ENCODE measurements around the gene SBF1. TPM values are rescaled to one million over a fixed set of nuclear protein-coding genes. Genes with fewer than 3 reads are reported as not detected.
A peak's percentile ranks its signal among the peaks of the same experiment; 100 is the strongest.

SBF1 gene
- total RNA-seq, 5 donors from 2014 or later (not counting 1 experiment from before 2014, with no cell fraction given), result 193 to 318 (median 308) TPM

DNA sequence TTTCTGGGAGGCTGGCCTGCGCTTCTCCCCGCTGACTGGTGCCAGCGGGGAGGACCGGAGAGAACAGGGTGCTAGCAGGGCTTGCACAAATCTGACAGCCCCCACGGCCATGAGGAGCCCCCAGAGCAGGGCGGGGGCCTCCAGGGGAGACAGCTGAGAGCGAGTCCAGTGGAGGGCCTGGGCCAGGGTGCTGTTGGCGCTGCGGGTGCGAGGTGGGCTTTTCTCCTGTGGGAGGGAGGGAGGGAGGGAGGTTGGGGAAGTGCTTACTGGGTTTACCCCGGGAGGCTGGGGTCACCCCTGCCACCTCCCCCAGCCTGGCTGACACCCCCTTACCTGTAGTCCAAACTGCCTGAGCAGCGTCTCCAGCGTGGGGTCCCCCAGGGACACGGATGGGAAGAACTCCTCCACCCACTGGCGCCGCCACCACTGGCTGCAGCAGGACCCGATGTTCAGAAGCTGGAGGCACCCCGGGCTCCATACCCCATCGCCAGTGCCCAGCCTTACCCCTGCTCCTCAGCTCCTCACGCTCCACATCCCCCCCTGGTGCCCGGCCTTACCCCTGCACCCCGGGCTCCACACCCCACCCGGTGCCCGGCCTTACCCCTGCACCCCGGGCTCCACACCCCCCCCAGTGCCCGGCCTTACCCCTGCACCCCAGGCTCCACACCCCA, 28.8 kb upstream of the SBF1 start:
- H3K36me3 Mint-ChIP-seq, result no peaks in the 10 kb centered on the region
- ChIA-PET POLR2A (no interaction called here), CTCF (no interaction called here)
- no peak overlapping the region for H3K27ac Mint-ChIP-seq
- peaks cover 13 to 33% of the 10 kb centered on the region in 2 donors for H3K36me3 ChIP-seq (ENCODE audit: control insufficient read depth in 2 of 2, extremely low read depth in 1 of 2, insufficient read depth in 1 of 2, low read length in 1 of 2)
- no peaks in the 10 kb centered on the region for H3K9me3 ChIP-seq
- no peaks in the 10 kb centered on the region for H3K27me3 Mint-ChIP-seq
- H3K9me3 Mint-ChIP-seq, result no peaks in the 10 kb centered on the region
- WGBS (ENCODE audit: insufficient coverage), result 96% methylated on average over 19 of the region's 26 CpGs
- no peaks in the 10 kb centered on the region for H3K27me3 ChIP-seq (replicated peaks in 1 of 2; ENCODE audit: control insufficient read depth in 2 of 2, extremely low read depth in 1 of 2, insufficient read depth in 2 of 2, low read length in 1 of 2)
- H3K4me3 ChIP-seq (ENCODE audit: control insufficient read depth in 1 of 2, extremely low read depth in 1 of 2, low read length in 1 of 2), result no peak overlapping the region
- no peak overlapping the region for H3K4me3 Mint-ChIP-seq
- peaks cover 7 to 28% of the 10 kb centered on the region in 2 experiments for H3K4me1 ChIP-seq (ENCODE audit: control insufficient read depth in 1 of 2, extremely low read depth in 1 of 2, insufficient read depth in 2 of 2, low read length in 2 of 2)
- ATAC-seq (replicated peaks in 1 of 4), result no peak
- peaks cover 8 to 13% (median 12%) of the 10 kb centered on the region in 3 donors for H3K4me1 Mint-ChIP-seq
- no peak for DNase-seq
- no peak overlapping the region for H3K27ac ChIP-seq (ENCODE audit: low read length)

GRCh38 chr22:50502628-50503474, 28.0 kb upstream of the SBF1 start:
- Mint-ChIP-seq H3K4me3 (no peak overlapping the region), H3K4me1 (peaks cover 9 to 11% (median 9%) of the 10 kb centered on the region in 3 donors), H3K9me3 (no peaks in the 10 kb centered on the region), H3K36me3 (no peaks in the 10 kb centered on the region), H3K27ac (no peak overlapping the region), H3K27me3 (no peaks in the 10 kb centered on the region)
- Histone ChIP-seq H3K4me3 (ENCODE audit: control insufficient read depth in 1 of 2, extremely low read depth in 1 of 2, low read length in 1 of 2) (no peak overlapping the region), H3K4me1 (ENCODE audit: control insufficient read depth in 1 of 2, extremely low read depth in 1 of 2, insufficient read depth in 2 of 2, low read length in 2 of 2) (peaks cover 4 to 33% of the 10 kb centered on the region in 2 experiments), H3K27ac (ENCODE audit: low read length) (no peak overlapping the region), H3K36me3 (ENCODE audit: control insufficient read depth in 2 of 2, extremely low read depth in 1 of 2, insufficient read depth in 1 of 2, low read length in 1 of 2) (peaks cover 13 to 33% of the 10 kb centered on the region in 2 donors), H3K27me3 (replicated peaks in 1 of 2; ENCODE audit: control insufficient read depth in 2 of 2, extremely low read depth in 1 of 2, insufficient read depth in 2 of 2, low read length in 1 of 2) (no peaks in the 10 kb centered on the region), H3K9me3 (no peaks in the 10 kb centered on the region)
- DNase-seq (no peak), ATAC-seq (replicated peaks in 1 of 4) (no peak)
- POLR2A ChIA-PET, result no interaction called here
- WGBS (ENCODE audit: insufficient coverage), result 96% methylated on average over 19 of the region's 24 CpGs
- CTCF ChIA-PET, result interaction anchor here in 1 of 2 donors (1.1 kb wide), 1 partner anchor 250 kb away, joined by 3 read pairs; no protein-coding TSS in a partner anchor

- Mint-ChIP-seq H3K36me3 (no peaks in the 10 kb centered on the region), H3K4me3 (no peak overlapping the region), H3K9me3 (no peaks in the 10 kb centered on the region), H3K27ac (no peak overlapping the region), H3K27me3 (no peaks in the 10 kb centered on the region), H3K4me1 (peaks cover 5 to 7% (median 7%) of the 10 kb centered on the region in 3 donors)
- ATAC-seq (replicated peaks in 1 of 4) (no peak), DNase-seq (no peak)
- Histone ChIP-seq H3K27ac (ENCODE audit: low read length) (no peak overlapping the region), H3K4me3 (ENCODE audit: control insufficient read depth in 1 of 2, extremely low read depth in 1 of 2, low read length in 1 of 2) (no peak overlapping the region), H3K9me3 (no peaks in the 10 kb centered on the region), H3K4me1 (ENCODE audit: control insufficient read depth in 1 of 2, extremely low read depth in 1 of 2, insufficient read depth in 2 of 2, low read length in 2 of 2) (peaks cover 4 to 31% of the 10 kb centered on the region in 2 experiments), H3K27me3 (replicated peaks in 1 of 2; ENCODE audit: control insufficient read depth in 2 of 2, extremely low read depth in 1 of 2, insufficient read depth in 2 of 2, low read length in 1 of 2) (no peaks in the 10 kb centered on the region), H3K36me3 (ENCODE audit: control insufficient read depth in 2 of 2, extremely low read depth in 1 of 2, insufficient read depth in 1 of 2, low read length in 1 of 2) (peaks cover 13 to 33% of the 10 kb centered on the region in 2 donors)
- WGBS (ENCODE audit: insufficient coverage), result 92% methylated on average over 6 of the region's 6 CpGs
- POLR2A ChIA-PET, result no interaction called here
- CTCF ChIA-PET, result interaction anchor here in 1 of 2 donors (1.1 kb wide), 1 partner anchor 250 kb away, joined by 3 read pairs; no protein-coding TSS in a partner anchor
Observed at GRCh38 chr22:50502096-50502495, 27.3 kb upstream of the SBF1 start.

- Mint-ChIP-seq H3K4me3 (no peak overlapping the region), H3K27ac (no peak overlapping the region), H3K27me3 (no peaks in the 10 kb centered on the region), H3K4me1 (peaks cover 2 to 5% (median 2%) of the 10 kb centered on the region in 3 donors), H3K36me3 (no peaks in the 10 kb centered on the region), H3K9me3 (no peaks in the 10 kb centered on the region)
- Histone ChIP-seq H3K27ac (ENCODE audit: low read length) (no peak overlapping the region), H3K36me3 (ENCODE audit: control insufficient read depth in 2 of 2, extremely low read depth in 1 of 2, insufficient read depth in 1 of 2, low read length in 1 of 2) (peaks cover 13 to 25% of the 10 kb centered on the region in 2 donors), H3K4me1 (ENCODE audit: control insufficient read depth in 1 of 2, extremely low read depth in 1 of 2, insufficient read depth in 2 of 2, low read length in 2 of 2) (peaks cover 0 to 15% of the 10 kb centered on the region in 2 experiments), H3K27me3 (replicated peaks in 1 of 2; ENCODE audit: control insufficient read depth in 2 of 2, extremely low read depth in 1 of 2, insufficient read depth in 2 of 2, low read length in 1 of 2) (no peaks in the 10 kb centered on the region), H3K4me3 (ENCODE audit: control insufficient read depth in 1 of 2, extremely low read depth in 1 of 2, low read length in 1 of 2) (no peak overlapping the region), H3K9me3 (no peaks in the 10 kb centered on the region)
- no peak for ATAC-seq (replicated peaks in 1 of 4)
- CTCF ChIA-PET, result interaction anchor here (0.6 kb wide), 2 partner anchors 94 to 122 kb away, joined by 3 read pairs; no protein-coding TSS in a partner anchor
- WGBS (ENCODE audit: insufficient coverage), result 96% methylated on average over 12 of the region's 12 CpGs
- DNase-seq, result no peak
- POLR2A ChIA-PET, result no interaction called here
Observed at GRCh38 chr22:50500452-50500851, 25.6 kb upstream of the SBF1 start.

DNA sequence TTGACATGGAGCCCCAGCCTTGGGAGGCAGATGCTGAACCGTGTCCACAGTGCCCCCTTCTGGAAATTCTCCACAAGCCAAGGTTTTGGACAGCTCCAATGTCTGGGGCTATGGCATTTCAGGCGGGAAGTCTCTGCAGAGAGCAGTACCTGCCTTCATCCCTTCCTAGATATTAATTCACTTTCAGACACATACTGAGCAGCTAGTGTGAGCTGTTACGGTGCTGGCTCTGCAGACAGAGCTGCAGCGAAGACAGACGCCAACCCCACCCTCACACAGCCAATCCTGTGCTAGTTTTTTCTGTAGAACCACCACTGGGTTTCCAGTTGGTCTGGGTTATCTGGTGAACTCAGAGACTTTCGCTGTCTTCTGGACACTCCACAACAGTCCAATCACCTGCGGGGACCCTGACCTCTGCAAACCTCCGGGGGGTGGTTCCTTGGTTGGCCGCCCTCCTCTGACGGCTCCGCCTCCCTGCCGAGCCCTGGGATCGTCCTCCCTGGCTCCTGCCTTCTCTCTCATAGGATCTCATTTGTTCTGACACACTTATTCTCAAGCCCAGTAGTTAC, 23.6 kb upstream of the SBF1 start:
- POLR2A ChIA-PET, result interaction anchor here in 1 of 2 donors (0.5 kb wide), 1 partner anchor 125 kb away, joined by 3 read pairs; no protein-coding TSS in a partner anchor
- no peaks in the 10 kb centered on the region for H3K9me3 Mint-ChIP-seq

DNA sequence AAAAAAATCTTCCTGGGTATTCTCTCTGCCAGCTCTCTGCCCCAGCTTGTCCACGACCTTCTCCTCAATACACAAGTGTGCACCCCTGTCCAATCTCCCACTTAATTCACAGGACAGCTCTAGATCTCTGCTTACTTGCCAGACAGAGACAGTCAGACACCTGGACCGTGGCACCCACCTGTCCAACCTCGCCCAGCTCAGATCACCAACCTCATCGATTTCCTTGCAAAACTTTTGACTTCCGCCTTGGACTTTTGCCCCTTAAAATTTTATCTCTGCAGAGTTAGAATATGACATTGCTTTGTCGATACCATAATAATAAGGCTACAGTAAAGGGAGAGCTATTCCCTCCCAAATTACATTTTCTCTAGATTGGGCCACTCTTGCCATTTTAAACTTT, 22.3 kb upstream of the SBF1 start:
- no peak for ATAC-seq (replicated peaks in 1 of 4)
- DNase-seq, result no peak
- Mint-ChIP-seq H3K4me1 (peaks cover 2 to 5% (median 2%) of the 10 kb centered on the region in 3 donors), H3K9me3 (no peaks in the 10 kb centered on the region), H3K4me3 (no peak overlapping the region), H3K36me3 (no peaks in the 10 kb centered on the region), H3K27me3 (no peaks in the 10 kb centered on the region), H3K27ac (no peak overlapping the region)
- no peaks in the 10 kb centered on the region for H3K9me3 ChIP-seq
- no peak overlapping the region for H3K27ac ChIP-seq (ENCODE audit: low read length)
- no peaks in the 10 kb centered on the region for H3K27me3 ChIP-seq (replicated peaks in 1 of 2; ENCODE audit: control insufficient read depth in 2 of 2, extremely low read depth in 1 of 2, insufficient read depth in 2 of 2, low read length in 1 of 2)
- H3K4me1 ChIP-seq (ENCODE audit: control insufficient read depth in 1 of 2, extremely low read depth in 1 of 2, insufficient read depth in 2 of 2, low read length in 2 of 2), result peaks cover 0 to 9% of the 10 kb centered on the region in 2 experiments
- WGBS (ENCODE audit: insufficient coverage), result 60% methylated on average over 3 of the region's 6 CpGs
- CTCF ChIA-PET, result interaction anchor here in 1 of 2 donors (0.7 to 1.8 kb wide), 6 partner anchors 29 to 150 kb away, joined by 3 to 15 read pairs (median 4); partner anchors contain the start of gene SCO2
- H3K36me3 ChIP-seq (ENCODE audit: control insufficient read depth in 2 of 2, extremely low read depth in 1 of 2, insufficient read depth in 1 of 2, low read length in 1 of 2), result no peaks in the 10 kb centered on the region
- POLR2A ChIA-PET, result no interaction called here
- H3K4me3 ChIP-seq (ENCODE audit: control insufficient read depth in 1 of 2, extremely low read depth in 1 of 2, low read length in 1 of 2), result no peak overlapping the region

More for the DNA sequence above, 23.6 kb upstream of the SBF1 start:
- Histone ChIP-seq H3K4me3 (ENCODE audit: control insufficient read depth in 1 of 2, extremely low read depth in 1 of 2, low read length in 1 of 2) (no peak overlapping the region), H3K9me3 (no peaks in the 10 kb centered on the region), H3K27me3 (replicated peaks in 1 of 2; ENCODE audit: control insufficient read depth in 2 of 2, extremely low read depth in 1 of 2, insufficient read depth in 2 of 2, low read length in 1 of 2) (no peaks in the 10 kb centered on the region), H3K36me3 (ENCODE audit: control insufficient read depth in 2 of 2, extremely low read depth in 1 of 2, insufficient read depth in 1 of 2, low read length in 1 of 2) (peaks cover 4 to 11% of the 10 kb centered on the region in 2 donors), H3K27ac (ENCODE audit: low read length) (no peak overlapping the region), H3K4me1 (ENCODE audit: control insufficient read depth in 1 of 2, extremely low read depth in 1 of 2, insufficient read depth in 2 of 2, low read length in 2 of 2) (peaks cover 0 to 9% of the 10 kb centered on the region in 2 experiments)
- Mint-ChIP-seq H3K27me3 (no peaks in the 10 kb centered on the region), H3K4me1 (peaks cover 2 to 5% (median 2%) of the 10 kb centered on the region in 3 donors), H3K27ac (no peak overlapping the region), H3K36me3 (no peaks in the 10 kb centered on the region), H3K4me3 (no peak overlapping the region)
- CTCF ChIA-PET, result interaction anchor here (0.5 to 1.8 kb wide), 9 partner anchors 9 to 256 kb away, joined by 3 to 15 read pairs (median 4); partner anchors contain the start of gene SCO2 (in 1 of the 2)
- DNase-seq, result peak in 34 of 35 experiments; percentile 21 to 85 (median 62)
- peak; percentile 76 to 96 (median 92) for ATAC-seq (replicated peaks in 1 of 4)
- WGBS (ENCODE audit: insufficient coverage), result 17% methylated on average over 5 of the region's 13 CpGs
